Activated T-helper 2 cell treated with anti-CD3 and anti-CD28 coated beads, Interferon-gamma antibody, Interleukin-2, Interleukin-4, amounts not matched to agents 10 μg/mL and 5 μg/mL and 100 μg/mL, durations not matched to agents 14 hours and 24 hours and 36 hours (primary cell): ENCODE measurements around the gene SLC8A1. TPM values are rescaled to one million over a fixed set of nuclear protein-coding genes. Genes with fewer than 3 reads are reported as not detected.

Experiments used
- DNase-seq: peaks from one replicate; pipeline ENCODE4 v3.0.0; 2021; ENCODE audit warnings: low spot score
- H3K27ac Mint-ChIP-seq: one replicate; pipeline ENCODE4 v1.8.0; 2021; ENCODE audit warnings: mixed read lengths
- H3K27me3 Mint-ChIP-seq: one replicate; pipeline ENCODE4 v1.8.0; 2021; ENCODE audit warnings: low read depth, mixed read lengths
- H3K36me3 Mint-ChIP-seq: one replicate; pipeline ENCODE4 v1.8.0; 2021; ENCODE audit warnings: low read depth, mixed read lengths
- H3K4me1 Mint-ChIP-seq: one replicate; pipeline ENCODE4 v1.8.0; 2021; ENCODE audit warnings: low read depth, mixed read lengths
- H3K4me3 Mint-ChIP-seq: one replicate; pipeline ENCODE4 v1.8.0; 2021; ENCODE audit warnings: low read depth, mild to moderate bottlenecking, moderate library complexity, mixed read lengths
- H3K9me3 Mint-ChIP-seq: one replicate; pipeline ENCODE4 v1.8.0; 2021; ENCODE audit warnings: mixed read lengths
- intact Hi-C: fragments of 100-400 bp; cut with micrococcal nuclease; formaldehyde crosslinking; loops from one replicate; pipeline ENCODE4 v1.15.1; 2023
- total RNA-seq: library from RNA; stranded (reverse); gene quantifications from 2 replicates; pipeline ENCODE4 v1.2.3, GENCODE V29; 2022

The SLC8A1 gene
- total RNA-seq, 1 donor from 2014 or later: 5.5 TPM

- Mint-ChIP-seq H3K27me3 (peaks cover 2% of the 10 kb centered on the region), H3K4me1 (peaks cover 4% of the 10 kb centered on the region), H3K36me3 (no peaks in the 10 kb centered on the region), H3K27ac (no peak overlapping the region), H3K4me3 (no peak overlapping the region), H3K9me3 (no peaks in the 10 kb centered on the region)
- DNase-seq: no peak
- intact Hi-C loops: no loop called here
Observed at GRCh38 chr2:40388161-40388560, 63.7 kb downstream of the SLC8A1 start.

- H3K9me3 Mint-ChIP-seq: peaks cover 9% of the 10 kb centered on the region
- peaks cover 2% of the 10 kb centered on the region for H3K27me3 Mint-ChIP-seq
- intact Hi-C loops: no loop called here
- DNase-seq: no peak
- H3K27ac Mint-ChIP-seq: no peak overlapping the region
- H3K4me1 Mint-ChIP-seq: no peaks in the 10 kb centered on the region
- H3K4me3 Mint-ChIP-seq: no peak overlapping the region
- H3K36me3 Mint-ChIP-seq: peaks cover 6% of the 10 kb centered on the region
Observed at GRCh38 chr2:40386177-40386576, 65.7 kb downstream of the SLC8A1 start.

DNA sequence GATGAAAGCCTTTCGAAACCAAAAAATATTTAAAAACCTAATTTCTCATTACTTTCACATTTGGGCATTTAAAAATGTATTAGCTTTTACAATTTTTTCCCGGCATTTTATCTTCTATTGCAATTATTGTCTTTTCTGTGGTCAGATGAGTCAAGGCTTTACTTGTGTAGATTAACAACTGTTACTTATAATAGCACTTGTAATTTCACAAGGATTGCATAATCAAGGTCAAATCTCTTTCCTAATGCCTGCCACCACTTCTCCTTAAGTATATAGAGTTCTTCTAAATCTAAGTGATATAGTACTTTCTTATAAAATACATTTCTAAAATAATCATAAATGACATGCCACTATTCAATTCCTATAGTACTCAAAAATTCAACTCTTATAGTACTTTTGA lies 67.2 kb downstream of the SLC8A1 start:
- Mint-ChIP-seq H3K36me3 (peaks cover 7% of the 10 kb centered on the region), H3K27me3 (no peaks in the 10 kb centered on the region), H3K4me1 (no peaks in the 10 kb centered on the region), H3K9me3 (peaks cover 15% of the 10 kb centered on the region), H3K4me3 (no peak overlapping the region), H3K27ac (no peak overlapping the region)
- intact Hi-C loops: no loop called here
- DNase-seq: no peak

GRCh38 chr2:40384233-40384632 lies 67.7 kb downstream of the SLC8A1 start:
- Mint-ChIP-seq H3K9me3 (peaks cover 19% of the 10 kb centered on the region), H3K27ac (no peak overlapping the region), H3K36me3 (peaks cover 7% of the 10 kb centered on the region), H3K4me3 (no peak overlapping the region), H3K27me3 (no peaks in the 10 kb centered on the region), H3K4me1 (no peaks in the 10 kb centered on the region)
- no peak for DNase-seq
- intact Hi-C loops: no loop called here

DNA sequence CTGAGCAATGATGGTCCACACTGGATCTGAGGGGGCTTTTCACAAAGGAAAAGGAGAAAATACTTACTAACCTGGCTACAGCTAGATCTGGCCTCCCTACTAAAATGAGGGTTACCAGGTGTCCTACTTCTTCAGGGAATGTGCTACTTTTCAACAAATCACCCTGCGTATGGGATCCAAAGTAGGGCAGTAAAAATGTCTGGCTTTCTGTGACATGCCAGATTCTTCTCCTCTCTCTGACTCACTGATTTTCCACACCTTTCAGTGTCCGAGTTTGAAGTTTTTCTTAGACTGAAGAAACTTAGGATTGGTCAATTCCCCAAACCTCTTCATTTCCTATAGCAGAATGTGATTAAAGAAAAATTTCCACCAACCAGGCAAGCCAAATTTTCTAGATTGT lies 71.2 kb downstream of the SLC8A1 start:
- Mint-ChIP-seq H3K36me3 (peaks cover 7% of the 10 kb centered on the region), H3K27ac (no peak overlapping the region), H3K4me1 (no peaks in the 10 kb centered on the region), H3K4me3 (no peak overlapping the region), H3K9me3 (peaks cover 21% of the 10 kb centered on the region), H3K27me3 (no peaks in the 10 kb centered on the region)
- intact Hi-C loops: no loop called here
- DNase-seq: no peak

- H3K4me1 Mint-ChIP-seq: no peaks in the 10 kb centered on the region
- H3K4me3 Mint-ChIP-seq: no peak overlapping the region
- no peaks in the 10 kb centered on the region for H3K27me3 Mint-ChIP-seq
- DNase-seq: no peak
- no peak overlapping the region for H3K27ac Mint-ChIP-seq
- peaks cover 7% of the 10 kb centered on the region for H3K36me3 Mint-ChIP-seq
- H3K9me3 Mint-ChIP-seq: peaks cover 21% of the 10 kb centered on the region
- intact Hi-C loops: no loop called here
Observed at GRCh38 chr2:40380041-40380440, 71.8 kb downstream of the SLC8A1 start.

GRCh38 chr2:40374543-40375240 lies 77.2 kb downstream of the SLC8A1 start:
- H3K36me3 Mint-ChIP-seq: no peaks in the 10 kb centered on the region
- H3K4me1 Mint-ChIP-seq: peaks cover 6% of the 10 kb centered on the region
- peaks cover 6% of the 10 kb centered on the region for H3K9me3 Mint-ChIP-seq
- DNase-seq: no peak
- intact Hi-C loops: no loop called here
- no peak overlapping the region for H3K4me3 Mint-ChIP-seq
- no peaks in the 10 kb centered on the region for H3K27me3 Mint-ChIP-seq
- H3K27ac Mint-ChIP-seq: no peak overlapping the region

GRCh38 chr2:40373111-40373510 lies 78.8 kb downstream of the SLC8A1 start:
- Mint-ChIP-seq H3K4me3 (no peak overlapping the region), H3K27ac (no peak overlapping the region), H3K9me3 (no peaks in the 10 kb centered on the region), H3K27me3 (no peaks in the 10 kb centered on the region), H3K4me1 (peaks cover 9% of the 10 kb centered on the region), H3K36me3 (no peaks in the 10 kb centered on the region)
- intact Hi-C loops: no loop called here
- no peak for DNase-seq

- Mint-ChIP-seq H3K9me3 (no peaks in the 10 kb centered on the region), H3K36me3 (no peaks in the 10 kb centered on the region), H3K4me1 (peaks cover 9% of the 10 kb centered on the region), H3K4me3 (no peak overlapping the region), H3K27ac (no peak overlapping the region), H3K27me3 (no peaks in the 10 kb centered on the region)
- intact Hi-C loops: no loop called here
- no peak for DNase-seq
Observed at GRCh38 chr2:40372283-40372985, 79.5 kb downstream of the SLC8A1 start.

DNA sequence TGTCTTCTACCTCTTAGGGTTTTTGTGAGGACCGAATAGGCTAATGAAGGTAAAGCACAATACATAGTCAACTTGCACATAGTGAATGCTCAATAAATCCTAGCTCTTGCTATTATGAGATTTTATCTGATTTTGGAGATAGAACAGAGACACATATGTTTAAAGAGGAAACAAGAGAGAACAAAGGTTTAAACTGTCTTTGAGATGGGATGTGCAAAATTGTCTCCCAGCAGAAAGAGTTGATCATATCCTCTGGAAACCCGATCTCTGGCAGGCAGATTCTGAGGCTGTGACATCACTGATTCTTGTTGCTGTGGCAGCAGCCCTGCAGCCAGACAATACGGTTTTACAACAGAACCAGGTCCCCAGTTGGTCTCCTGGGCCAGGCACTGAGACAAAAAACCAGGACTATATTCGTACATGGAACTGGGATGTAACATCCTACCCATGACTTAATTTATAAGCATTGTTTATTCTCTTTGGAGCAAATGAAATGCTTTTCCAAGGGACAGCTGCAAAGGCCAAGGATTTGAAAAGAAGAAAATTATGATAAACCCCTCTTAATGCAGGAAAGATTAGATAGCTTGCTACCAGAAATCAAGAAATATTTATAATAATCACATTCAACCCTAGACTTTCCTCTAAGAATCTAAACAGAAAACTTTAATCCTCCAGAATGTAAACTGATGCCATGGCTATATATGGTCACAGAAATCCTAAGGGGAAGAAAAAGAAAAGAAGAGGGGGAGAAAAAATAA lies 80.2 kb downstream of the SLC8A1 start:
- Mint-ChIP-seq H3K27me3 (no peaks in the 10 kb centered on the region), H3K9me3 (no peaks in the 10 kb centered on the region), H3K27ac (no peak overlapping the region), H3K4me1 (peaks cover 9% of the 10 kb centered on the region), H3K4me3 (no peak overlapping the region), H3K36me3 (no peaks in the 10 kb centered on the region)
- no peak for DNase-seq
- intact Hi-C loops: loop anchor here (2.0 kb wide), 1 partner anchor 29 kb away; no protein-coding TSS in a partner anchor

- Mint-ChIP-seq H3K9me3 (no peaks in the 10 kb centered on the region), H3K27ac (no peak overlapping the region), H3K4me1 (peaks cover 10% of the 10 kb centered on the region), H3K4me3 (no peak overlapping the region), H3K27me3 (no peaks in the 10 kb centered on the region), H3K36me3 (no peaks in the 10 kb centered on the region)
- intact Hi-C loops: loop anchor here (2.0 kb wide), 1 partner anchor 31 kb away; no protein-coding TSS in a partner anchor
- no peak for DNase-seq
Observed at GRCh38 chr2:40370007-40370395, 81.9 kb downstream of the SLC8A1 start.

DNA sequence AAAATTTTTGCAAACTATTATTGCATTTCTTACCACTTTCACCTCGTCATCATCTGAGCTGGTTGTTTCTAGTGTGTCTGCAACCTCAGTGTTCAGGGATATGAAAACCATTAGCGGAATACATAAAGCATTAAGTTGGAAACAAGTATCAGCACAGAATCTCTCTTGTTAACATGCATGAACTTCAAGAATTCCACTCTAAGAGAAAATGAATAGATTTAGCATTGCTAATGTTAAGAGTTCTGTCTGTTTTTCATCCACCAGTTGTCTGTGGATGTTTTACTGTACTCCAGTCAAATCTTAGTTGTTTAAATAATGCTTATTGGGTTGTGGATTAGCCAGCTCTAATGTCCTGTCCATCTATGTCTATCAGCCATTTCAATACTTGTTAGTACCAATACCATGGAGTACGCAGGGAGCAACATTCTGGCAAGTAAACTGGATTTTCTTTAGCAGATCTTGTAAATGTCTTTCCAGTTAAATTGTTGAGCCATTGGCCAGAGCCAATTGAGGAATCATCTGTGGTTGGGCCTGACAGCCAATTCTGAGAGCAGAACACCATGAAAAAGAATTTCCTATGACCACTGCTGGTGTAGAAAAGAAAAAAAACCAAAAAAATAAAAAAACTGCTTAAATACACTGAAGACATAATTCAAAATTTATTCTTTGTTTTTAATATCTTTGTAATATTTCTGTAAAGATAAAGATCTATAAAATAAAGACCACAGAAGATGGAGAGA lies 82.5 kb downstream of the SLC8A1 start:
- Mint-ChIP-seq H3K4me1 (peaks cover 15% of the 10 kb centered on the region), H3K4me3 (no peak overlapping the region), H3K9me3 (no peaks in the 10 kb centered on the region), H3K36me3 (no peaks in the 10 kb centered on the region), H3K27ac (no peak overlapping the region), H3K27me3 (no peaks in the 10 kb centered on the region)
- DNase-seq: no peak
- intact Hi-C loops: loop anchor here (2.0 kb wide), 1 partner anchor 31 kb away; no protein-coding TSS in a partner anchor
